GM12875 (cell line): ENCODE results near the gene SLC25A25.

ENCODE experiments used
- H3K4me3 ChIP-seq: one replicate; pipeline ENCODE4 v1.5.1; 2011; ENCODE audit warnings: low read depth, low read length, control low read depth
- CTCF ChIP-seq: IDR thresholded peaks from 2 replicates; pipeline ENCODE4 v1.5.1; 2011; ENCODE audit warnings: low read depth, mild to moderate bottlenecking, control low read depth, inconsistent platforms, low read length, moderate library complexity, borderline replicate concordance; ENCODE audit not compliant: insufficient read depth

SLC25A25 gene

GRCh38 chr9:128053560-128053959 is 14.5 kb upstream of the SLC25A25 start:
- H3K4me3 ChIP-seq, result no peak overlapping the region
- TF ChIP-seq CTCF, result no peak

- no peak overlapping the region for H3K4me3 ChIP-seq
- no peak for TF ChIP-seq CTCF
Observed at GRCh38 chr9:128054087-128054486, 13.9 kb upstream of the SLC25A25 start.

GRCh38 chr9:128055344-128056040 is 12.5 kb upstream of the SLC25A25 start:
- no peak for TF ChIP-seq CTCF
- no peak overlapping the region for H3K4me3 ChIP-seq

- TF ChIP-seq CTCF, result no peak
- no peak overlapping the region for H3K4me3 ChIP-seq
Observed at GRCh38 chr9:128056086-128056485, 11.9 kb upstream of the SLC25A25 start.

GRCh38 chr9:128056887-128057723 is 10.9 kb upstream of the SLC25A25 start:
- TF ChIP-seq CTCF, result no peak
- H3K4me3 ChIP-seq, result no peak overlapping the region

GRCh38 chr9:128057724-128058409 is 10.2 kb upstream of the SLC25A25 start:
- no peak overlapping the region for H3K4me3 ChIP-seq
- TF ChIP-seq CTCF, result no peak
